CD4-positive, alpha-beta T cell treated with Interleukin-12 subunit alpha and Interleukin-12 subunit beta, for 1 hour (primary cell): Measurements from ENCODE around the gene BCO2.
"Not testable (repeated sequence)": the region's sequence is repeated elsewhere in the genome, so short reads cannot be mapped to it uniquely, and the experiment has no call there.

ENCODE experiments used
- DNase-seq: peaks from one replicate; pipeline ENCODE4 v3.0.0-alpha.2; 2020

BCO2 gene

DNA sequence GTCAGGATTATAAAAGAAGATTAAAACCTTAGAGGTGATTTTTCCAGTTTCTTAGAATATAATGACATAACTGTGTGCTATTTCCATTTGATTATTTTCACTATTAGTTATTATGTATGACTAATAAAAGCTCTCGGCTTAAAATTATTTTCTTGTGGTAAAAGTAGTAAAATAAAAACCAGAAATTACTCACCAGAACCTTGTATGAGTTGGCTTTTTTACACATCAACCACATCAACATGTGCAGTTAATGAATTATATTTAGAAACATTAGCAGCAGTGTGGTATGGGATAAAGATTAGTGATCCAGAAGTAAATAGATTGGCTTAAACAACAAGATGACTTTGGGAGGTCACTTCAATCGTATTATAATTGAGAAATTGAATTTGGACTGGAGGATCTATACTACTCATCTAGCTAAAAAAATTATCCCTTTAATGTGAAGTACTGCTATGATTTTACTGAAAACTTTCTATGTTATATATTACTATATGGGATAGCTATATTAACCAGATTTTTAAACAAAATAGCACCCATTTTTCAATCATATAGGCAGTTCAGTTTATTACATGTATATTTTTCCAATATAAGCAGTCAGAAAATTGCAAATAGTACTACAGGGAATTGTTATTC is 2.8 kb upstream of the BCO2 start:
- DNase-seq: no peak

DNA sequence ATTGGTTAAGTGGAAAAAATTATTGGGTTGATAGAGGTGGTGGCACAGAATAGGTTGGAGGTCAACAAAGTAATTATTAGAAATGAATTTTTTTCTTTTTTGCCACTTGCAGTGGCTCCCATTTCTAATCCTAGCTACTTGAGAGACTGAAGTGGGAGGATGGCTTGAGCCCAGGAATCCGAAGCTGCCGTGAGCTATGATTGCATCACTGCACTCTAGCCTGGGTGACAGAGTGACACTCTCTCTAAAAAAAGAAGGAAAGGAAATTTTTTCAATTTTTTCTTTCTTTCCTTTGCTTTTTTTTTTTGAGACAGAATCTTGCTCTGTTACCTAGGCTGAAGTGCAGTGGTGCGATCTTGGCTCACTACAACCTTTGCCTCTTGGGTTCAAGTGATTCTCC is 2.2 kb upstream of the BCO2 start:
- no peak for DNase-seq

DNA sequence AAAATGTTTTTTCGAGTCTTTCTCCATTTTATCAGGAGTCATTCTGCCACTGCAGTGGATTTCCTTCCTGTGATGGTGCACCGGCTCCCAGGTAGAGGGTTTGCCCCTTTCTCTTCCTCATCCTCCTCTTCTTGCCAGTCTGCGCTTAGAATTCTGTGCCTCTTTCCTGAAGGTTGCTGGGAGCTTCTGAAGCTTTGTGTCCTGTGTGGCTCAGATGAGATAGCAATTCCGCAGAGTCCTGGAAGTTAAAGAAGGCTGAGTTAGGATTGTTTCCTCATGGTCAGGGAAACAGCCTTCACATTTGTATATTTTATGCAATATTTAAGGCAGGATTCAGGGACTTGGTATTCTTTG is 264 bp downstream of the BCO2 start:
- DNase-seq: no peak

DNA sequence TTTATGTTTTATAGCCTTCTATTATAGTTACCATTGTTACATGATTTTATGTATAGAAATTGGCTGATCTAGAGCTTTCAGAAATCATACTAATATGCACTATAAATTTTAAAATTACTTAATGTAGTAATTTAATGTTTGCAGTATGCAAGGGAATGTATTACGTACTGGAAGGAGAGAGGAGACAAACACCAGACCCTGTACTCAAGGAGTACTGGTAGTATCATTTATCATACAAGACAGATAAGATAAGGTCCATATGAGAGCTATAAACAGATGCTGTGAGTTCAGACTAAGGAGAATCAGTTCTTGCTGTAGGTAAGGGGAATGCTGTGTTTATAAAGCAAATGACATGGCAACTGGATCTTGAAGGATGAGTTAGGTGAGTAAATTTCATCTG is 765 bp downstream of the BCO2 start:
- DNase-seq: no peak

DNA sequence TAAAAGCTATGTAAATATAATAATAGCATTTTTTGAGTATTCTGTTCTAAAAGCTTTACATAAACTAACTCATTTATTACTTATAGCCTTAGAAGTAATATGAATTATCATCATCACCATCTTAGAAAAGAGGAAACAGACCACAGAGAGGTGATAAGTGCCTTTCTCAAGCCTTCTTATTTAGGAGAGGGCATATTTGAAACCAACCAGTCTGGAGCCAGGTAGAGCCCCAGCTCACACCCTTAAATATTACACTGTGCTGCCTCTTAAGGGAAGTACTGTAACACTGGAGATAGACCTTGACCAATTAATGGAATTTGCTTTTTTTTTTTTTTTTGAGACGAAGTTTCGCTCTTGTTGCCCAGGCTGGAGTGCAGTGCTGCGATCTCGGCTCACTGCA is 2.3 kb downstream of the BCO2 start:
- DNase-seq: no peak

DNA sequence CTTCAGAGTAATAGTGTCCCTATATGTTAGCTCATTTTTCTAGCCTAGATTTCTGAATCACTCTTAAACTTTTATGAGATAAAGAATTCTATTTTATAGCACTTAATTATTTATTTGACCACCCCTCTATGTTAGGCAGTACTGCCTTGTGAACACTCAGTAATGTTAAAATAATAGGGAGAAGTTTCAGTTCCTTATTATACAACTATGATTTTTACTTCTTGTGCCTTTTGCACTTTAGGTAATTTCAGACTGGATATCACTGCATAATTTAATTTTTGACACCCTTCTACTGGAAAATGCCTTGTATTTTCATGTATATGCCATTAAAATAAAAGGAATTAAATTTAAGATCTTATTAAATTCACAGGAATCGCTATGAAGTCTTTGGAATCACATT is 3.1 kb downstream of the BCO2 start:
- no peak for DNase-seq

DNA sequence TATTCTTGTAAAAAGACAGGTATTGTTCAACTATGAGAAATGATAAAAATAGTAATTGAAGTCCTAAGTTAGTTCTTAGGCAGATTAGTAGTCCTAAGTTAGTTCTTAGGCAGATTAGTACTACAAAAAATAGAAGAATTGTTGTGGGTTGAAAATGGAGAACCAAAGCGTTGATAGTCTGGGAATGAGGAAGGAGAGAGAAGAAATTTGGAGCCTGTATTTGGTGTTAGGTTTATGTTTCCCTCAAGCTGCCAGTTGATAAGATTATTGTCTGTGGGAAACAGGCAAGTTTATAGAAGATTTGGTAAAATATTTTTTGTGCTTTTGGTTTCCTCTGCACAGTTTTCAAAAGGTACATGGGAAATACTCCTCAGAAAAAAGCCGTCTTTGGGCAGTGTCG is 3.6 kb downstream of the BCO2 start:
- DNase-seq: no peak

DNA sequence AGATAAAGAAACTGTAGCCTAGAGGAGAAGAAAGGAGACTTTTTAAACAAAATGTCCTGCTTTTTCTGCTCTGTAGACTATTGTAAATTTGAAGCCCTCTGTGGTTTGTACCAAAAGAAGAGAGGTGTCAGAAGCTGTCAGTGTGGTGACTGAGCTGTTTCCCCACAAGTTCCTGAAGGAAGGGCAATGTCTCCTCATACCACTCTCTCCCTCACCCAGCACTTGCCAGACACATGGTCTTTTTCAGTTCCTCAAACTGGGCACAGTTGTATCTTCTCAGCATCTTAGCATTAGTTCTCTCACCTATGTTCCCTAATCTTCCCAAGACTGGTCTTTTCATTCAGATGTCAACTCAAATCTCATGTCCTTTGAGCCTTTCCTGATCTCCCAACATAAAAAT is 4.3 kb downstream of the BCO2 start:
- peak; percentile 17 for DNase-seq

DNA sequence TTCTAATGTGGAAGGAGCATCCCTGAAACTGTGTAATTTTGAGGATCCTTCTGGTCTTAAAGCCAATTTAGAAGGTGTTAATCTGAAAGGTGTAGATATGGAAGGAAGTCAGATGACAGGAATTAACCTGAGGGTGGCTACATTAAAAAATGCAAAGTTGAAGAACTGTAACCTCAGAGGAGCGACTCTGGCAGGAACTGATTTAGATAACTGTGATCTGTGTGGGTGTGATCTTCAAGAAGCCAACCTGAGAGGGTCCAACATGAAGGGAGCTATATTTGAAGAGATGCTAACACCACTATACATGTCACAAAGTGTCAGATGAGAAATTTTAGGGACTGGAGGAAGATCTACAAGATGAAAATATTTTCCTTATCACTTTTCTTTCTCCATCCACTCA is 7.6 kb downstream of the BCO2 start:
- DNase-seq: no peak

DNA sequence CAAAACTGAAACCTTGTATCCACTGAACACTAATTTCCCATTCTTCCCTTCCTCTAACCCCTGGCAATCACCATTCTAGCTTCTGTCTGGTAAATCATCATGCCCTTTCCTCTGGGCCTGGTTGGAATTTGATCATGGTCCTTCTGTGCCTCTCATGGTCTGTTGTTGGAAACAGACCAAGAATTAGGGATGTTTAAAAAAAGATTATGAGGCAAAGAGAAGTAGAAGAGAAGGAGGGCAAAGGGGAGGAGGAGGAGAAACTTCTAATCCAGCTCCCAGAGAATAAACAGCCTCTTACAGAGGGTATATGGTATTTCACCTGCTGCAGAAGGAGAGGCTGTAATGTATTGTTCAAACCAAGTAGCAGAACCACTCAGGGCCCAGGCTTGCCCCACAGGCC is 10.6 kb downstream of the BCO2 start:
- DNase-seq: no peak

DNA sequence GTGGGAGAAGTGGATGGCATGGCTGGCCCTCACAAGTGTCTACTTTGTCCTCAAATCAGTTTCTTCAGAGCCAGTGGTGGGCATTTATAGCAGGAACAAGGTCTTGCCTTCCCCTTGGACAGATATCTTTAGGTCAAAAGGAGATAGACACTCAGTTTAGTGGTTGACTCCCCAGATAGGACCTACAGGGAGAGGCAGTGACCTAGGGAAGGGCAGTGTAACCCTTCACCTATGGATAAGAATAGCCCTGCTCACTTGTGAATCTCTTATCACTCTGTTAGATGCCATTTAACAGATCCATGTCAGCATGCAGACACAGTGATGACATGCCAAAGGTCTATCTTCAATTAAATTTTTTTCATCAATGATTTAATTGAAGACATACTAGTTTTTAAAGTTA is 11.0 kb downstream of the BCO2 start:
- no peak for DNase-seq

DNA sequence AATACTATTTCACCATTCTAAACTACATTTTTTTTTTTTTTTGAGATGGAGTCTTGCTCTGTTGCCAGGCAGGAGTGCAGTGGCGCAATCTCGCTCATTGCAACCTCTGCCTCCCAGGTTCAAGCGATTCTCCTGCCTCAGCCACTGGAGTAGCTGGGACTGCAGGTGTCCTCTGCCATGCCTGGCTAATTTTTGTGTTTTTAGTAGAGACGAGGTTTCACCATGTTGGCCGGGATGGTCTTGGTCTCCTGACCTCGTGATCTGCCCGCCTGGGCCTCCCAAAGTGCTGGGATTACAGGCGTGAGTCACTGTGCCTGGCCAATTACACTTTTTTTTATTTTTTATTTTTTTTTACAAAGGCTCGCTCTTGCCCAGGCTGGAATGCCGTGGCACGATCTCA is 19.8 kb downstream of the BCO2 start:
- DNase-seq: not testable (repeated sequence)

DNA sequence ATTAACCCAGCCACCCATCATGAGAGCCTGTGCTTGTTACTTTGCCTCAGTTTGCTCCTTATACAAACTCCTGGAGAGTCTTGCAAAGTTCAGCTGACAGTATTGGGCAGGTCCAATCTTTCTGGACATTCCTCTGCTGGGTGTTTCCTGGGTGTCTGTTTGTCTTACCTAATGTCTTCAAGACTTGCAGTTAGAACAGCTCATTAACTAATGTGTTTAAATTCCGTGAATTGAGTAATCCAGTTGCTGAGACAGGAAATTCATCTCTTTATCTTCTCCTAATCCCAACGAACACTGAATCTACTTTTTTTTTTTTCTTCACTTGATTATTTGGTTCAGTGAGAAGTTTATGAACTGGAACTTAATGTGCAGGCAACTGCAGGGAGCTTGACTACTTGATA is 20.6 kb downstream of the BCO2 start:
- no peak for DNase-seq

DNA sequence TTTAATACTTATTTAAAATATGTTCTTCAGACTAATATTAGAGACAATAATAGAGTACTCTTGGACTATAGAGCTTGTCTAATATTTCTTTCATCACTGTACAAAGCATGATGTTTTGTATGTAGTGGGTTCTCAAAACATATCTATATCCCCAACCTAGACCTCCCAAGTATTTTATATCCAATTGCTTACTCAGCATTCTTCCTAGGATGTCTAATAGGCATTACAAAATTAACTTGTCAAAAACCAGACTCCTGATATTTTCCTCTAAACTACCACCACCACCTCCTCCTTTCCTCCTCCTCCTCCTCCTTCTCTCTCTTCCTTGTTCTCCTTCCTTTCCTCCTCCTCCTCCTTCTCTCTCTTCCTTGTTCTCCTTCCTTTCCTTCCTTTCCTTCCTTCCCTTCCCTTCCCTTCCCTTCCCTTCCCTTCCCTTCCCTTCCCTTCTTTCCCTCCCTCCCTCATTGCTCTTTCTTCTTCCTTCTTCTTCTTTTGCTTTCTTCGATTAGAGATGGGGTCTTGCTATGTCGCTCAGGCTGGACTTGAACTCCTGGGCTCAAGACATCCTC is 21.3 kb downstream of the BCO2 start:
- no peak for DNase-seq

DNA sequence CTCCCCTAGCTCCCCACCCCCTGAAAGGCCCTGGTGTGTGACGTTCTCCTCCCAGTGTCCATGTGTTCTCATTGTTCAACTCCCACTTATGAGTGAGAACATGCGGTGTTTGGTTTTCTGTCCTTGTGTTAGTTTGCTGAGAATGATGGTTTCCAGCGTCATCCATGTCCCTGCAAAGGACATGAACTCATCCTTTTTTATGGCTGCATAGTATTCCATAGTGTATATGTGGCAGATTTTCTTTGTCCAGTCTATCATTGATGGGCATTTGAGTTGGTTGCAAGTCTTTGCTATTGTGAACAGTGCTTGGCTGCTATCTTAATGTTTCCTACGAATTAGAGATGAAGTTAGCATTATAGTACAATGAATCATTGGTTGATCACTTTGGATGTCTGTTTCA is 23.8 kb downstream of the BCO2 start:
- DNase-seq: not testable (repeated sequence)

DNA sequence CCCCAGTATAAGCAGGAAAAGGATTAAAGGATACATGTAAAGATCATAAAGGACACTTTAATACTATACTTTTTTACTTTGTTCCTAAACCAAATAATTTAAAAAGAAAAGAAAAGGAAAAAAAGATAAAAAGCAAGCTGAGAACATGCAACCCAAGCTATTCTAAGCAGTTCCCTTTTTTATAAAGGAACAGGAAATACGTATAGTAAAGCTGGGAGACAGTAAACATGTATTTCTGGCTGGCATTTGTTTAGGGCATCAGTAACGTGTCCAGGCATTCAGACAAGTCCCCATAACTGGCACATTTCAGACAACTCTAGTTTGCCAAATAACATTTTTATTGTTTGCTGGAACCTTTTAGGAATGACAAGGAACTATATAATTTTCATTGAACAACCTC is 24.9 kb downstream of the BCO2 start:
- no peak for DNase-seq

DNA sequence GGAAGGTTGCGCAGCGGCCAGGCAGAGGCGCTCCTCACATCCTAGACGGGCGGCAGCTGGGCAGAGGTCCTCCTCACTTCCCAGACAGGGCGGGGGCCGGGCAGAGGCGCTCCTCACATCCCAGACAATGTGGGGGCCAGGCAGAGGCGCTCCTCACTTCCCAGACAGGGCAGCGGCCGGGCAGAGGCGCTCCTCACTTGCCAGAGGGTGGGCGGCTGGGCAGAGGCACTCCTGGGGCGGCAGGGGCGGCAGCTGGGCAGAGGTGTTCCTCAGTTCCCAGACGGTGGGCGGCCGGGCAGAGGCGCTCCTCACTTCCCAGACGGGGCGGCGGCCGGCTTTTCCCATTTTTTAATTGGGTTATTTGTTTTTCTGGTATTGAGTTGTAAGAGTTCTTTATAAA is 30.8 kb downstream of the BCO2 start:
- no peak for DNase-seq

DNA sequence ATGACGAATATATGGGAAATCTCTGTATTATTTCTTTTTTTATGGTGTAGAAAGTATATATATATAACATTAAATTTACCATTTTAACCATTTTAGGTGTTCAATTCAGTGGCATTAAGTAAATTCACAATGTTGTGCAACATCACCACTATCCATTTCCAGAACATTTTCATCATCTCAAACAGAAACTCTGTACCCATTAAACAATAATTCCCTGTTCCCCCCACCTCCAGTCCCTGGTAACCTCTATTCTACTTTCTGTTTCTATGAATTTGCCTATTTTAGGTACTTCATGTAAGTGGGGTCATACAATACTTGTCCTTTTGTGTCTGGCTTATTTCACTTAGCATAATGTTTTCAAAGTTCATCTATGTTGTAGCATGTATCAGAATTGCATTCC is 35.6 kb downstream of the BCO2 start:
- no peak for DNase-seq

DNA sequence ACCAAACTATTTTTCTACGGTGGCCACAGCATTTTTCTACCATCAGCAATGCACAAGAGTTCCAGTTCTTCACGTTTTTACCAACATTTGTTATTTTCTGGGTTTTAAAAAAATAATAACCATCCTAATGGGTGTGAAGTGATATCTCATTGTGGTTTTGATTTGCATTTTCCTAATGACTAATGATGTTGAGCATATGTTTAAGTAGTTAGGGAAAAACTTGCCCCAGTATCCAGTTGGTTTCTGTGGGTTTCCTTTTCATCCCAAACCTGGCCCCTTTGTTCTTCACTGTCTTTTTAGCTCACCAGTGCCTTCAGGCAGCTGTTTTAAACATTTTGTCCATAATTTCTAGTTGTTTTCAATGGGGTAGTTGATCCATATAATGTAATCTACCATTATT is 36.2 kb downstream of the BCO2 start:
- DNase-seq: no peak

DNA sequence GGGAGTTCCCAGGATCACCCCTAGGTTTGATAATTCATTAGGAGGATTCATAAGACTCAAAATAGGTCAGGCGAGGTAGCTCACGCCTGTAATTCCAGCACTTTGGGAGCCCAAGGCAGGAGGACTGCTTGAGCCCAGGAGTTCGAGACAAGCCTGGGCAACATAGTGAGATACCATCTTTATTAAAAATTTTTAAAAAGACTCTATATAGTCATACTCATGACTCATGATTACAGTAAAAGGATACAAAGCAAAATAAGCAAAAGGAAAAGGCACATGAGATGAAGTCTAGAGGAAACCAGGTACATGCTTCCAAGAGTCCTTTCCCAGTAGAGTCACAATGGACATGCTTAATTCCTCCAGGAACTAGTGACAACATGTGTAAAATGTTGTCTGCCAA is 37.0 kb downstream of the BCO2 start:
- DNase-seq: no peak

DNA sequence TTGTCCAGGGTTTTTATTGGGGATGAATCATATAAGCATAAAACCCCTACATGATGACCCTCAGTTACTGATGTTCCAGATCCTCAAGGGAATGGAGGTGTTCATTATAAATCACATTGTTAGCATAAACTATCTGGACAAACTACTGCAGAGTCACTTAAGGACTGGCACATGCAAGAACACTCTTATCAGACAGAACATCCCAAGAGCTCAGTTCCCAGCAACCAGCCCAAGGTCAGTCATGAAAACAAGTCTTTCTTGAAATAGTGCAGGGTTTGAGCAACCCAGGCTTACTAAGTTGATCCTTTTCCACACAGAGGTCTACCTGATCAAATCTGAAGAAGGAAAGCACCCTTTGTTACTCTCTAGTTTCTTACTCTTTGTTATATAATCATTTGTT is 37.4 kb downstream of the BCO2 start:
- no peak for DNase-seq

DNA sequence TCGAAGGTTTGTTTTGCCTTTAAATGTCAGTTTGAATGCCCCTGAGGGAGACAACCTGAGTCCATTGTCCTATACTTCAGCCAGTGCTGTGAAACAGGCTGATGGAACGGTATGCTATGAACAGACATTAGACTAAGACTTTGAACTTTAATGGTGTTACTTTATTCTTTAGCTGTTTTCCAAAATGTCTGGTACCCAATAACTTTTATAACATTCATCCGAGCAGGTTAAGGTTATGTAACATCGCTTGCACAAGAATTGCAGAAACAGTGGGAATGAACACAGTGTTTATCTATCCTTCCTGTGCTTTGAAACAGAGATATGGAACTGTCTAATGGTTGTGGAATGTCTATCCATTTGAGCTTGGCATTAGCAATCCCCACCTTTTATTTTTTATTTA is 38.4 kb downstream of the BCO2 start:
- no peak for DNase-seq

DNA sequence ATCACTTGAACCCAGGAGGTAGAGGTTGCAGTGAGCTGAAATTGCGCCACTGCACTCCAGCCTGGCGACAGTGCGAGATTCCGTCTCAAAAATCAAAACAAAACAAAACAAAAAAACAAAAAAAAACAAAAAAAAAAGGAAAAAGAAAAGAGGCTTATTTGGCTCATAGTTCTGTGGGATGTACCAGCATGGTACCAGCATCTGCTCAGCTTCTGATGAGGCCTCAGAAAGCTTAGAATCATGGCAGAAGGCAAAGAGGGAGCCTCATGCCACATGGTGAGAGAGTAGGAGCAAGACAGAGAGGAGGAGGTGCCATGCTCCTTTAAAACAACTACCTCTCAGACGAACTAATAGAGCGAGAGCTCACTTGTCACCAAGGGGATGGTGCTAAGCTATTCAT is 40.3 kb downstream of the BCO2 start:
- DNase-seq: no peak

DNA sequence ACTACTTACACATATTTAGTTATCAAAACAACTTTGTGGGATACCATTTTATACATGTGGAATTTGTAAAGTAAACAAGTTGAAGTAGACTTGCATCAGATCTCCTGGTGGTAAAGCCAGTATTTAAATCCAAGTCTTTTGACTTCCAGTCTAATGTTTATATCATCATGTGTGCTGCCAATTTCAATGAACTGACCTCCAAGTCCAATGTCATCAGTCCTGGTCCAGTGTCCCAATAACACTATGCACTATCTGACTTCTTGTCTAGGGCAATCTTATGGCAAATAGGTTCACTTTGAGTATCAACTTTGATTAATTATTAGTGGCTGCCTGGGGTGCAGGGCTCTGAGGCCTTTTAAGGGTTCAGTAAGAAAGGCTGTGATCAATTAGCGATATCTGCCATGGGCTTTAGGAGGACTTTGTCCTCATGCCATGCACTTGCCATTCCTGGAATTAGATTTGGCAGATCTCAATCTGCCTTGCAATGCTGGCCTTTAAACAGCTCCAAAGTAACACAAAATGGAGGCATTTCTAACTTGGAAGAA is 41.3 kb downstream of the BCO2 start:
- DNase-seq: no peak

DNA sequence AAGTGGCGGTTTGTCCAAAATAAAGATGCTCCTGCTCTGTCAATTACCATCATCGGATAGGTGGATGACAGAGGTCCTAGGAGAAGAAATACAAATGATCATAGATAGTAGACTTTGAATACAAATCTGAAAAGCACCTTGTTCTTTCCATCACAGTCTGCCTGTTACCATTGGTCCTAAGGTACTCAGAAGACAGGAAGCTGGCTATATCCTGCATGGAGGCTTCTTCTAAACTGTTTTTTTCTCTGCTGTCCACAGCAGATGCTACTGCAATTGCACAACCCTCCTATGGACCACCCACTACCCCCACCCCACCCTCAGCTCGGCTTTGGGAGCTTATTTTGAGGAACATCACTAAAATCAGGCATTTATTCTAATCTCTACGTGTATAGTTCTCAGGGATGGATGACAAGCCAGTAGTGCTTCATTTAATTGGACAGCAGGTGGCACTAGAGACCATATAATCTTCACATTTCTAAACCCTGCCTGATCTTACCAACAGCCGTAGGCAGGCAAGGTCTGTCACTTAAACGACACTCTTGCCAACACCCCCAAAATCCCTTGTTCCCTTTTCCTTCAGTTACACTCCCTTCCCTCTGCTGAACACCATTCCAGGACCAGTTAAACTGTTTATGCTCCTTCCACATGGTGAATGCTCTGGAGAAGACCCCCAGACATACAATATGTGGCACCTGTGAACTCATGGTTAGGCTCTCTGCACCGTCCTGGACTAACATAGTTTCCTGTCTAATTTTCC is 44.3 kb downstream of the BCO2 start:
- peak; percentile 81 for DNase-seq
